KMS-11 (cell line): ENCODE data around the gene OBSL1.

ENCODE experiments used
- H2AFZ ChIP-seq: fragments of 200-600 bp; sonication (generic); 2 replicates; pipeline ENCODE4 v1.6.1; 2016; ENCODE audit warnings: antibody characterized with exemption, mixed run types, low read depth
- H3K27ac ChIP-seq: fragments of 200-600 bp; sonication (generic); 2 replicates; pipeline ENCODE4 v1.6.1; 2016; ENCODE audit warnings: mild to moderate bottlenecking, mixed run types
- H3K27me3 ChIP-seq: fragments of 200-600 bp; sonication (generic); 2 replicates; pipeline ENCODE4 v1.6.1; 2017; ENCODE audit warnings: mild to moderate bottlenecking, low read depth, mixed run types, moderate library complexity; ENCODE audit not compliant: insufficient read depth
- H3K36me3 ChIP-seq: fragments of 200-600 bp; sonication (generic); 2 replicates; pipeline ENCODE4 v1.6.1; 2017; ENCODE audit warnings: mild to moderate bottlenecking, mixed run types; ENCODE audit not compliant: insufficient read depth
- H3K4me1 ChIP-seq: fragments of 200-600 bp; sonication (generic); 2 replicates; pipeline ENCODE4 v1.6.1; 2016; ENCODE audit warnings: mild to moderate bottlenecking, low read depth, mixed run types; ENCODE audit not compliant: poor library complexity, severe bottlenecking
- H3K4me2 ChIP-seq: fragments of 200-600 bp; sonication (generic); 2 replicates; pipeline ENCODE4 v1.7.0; 2016; ENCODE audit warnings: mild to moderate bottlenecking, mixed run types
- H3K4me3 ChIP-seq: fragments of 200-600 bp; sonication (generic); IDR thresholded peaks from 2 replicates; pipeline ENCODE4 v1.6.1; 2017; ENCODE audit warnings: low read depth, low read length, mixed read lengths; ENCODE audit not compliant: insufficient read depth
- H3K79me2 ChIP-seq: fragments of 200-600 bp; sonication (generic); 2 replicates; pipeline ENCODE4 v1.6.1; 2016; ENCODE audit warnings: low read depth, mixed run types; ENCODE audit not compliant: insufficient read depth
- H3K9ac ChIP-seq: fragments of 200-600 bp; sonication (generic); 2 replicates; pipeline ENCODE4 v1.6.1; 2016; ENCODE audit warnings: mild to moderate bottlenecking, mixed run types
- H4K20me1 ChIP-seq: fragments of 200-600 bp; sonication (generic); 2 replicates; pipeline ENCODE4 v1.6.1; 2016; ENCODE audit warnings: mild to moderate bottlenecking, mixed run types; ENCODE audit not compliant: insufficient read depth
- TF ChIP-seq, protein P1 (sequence below): fragments of 200-600 bp; sonication (generic); conservative IDR thresholded peaks from 2 replicates; pipeline ENCODE4 v1.6.1; 2017; ENCODE audit warnings: low read depth, mild to moderate bottlenecking, antibody characterized with exemption, low read length, moderate library complexity, mixed read lengths

OBSL1 gene

DNA sequence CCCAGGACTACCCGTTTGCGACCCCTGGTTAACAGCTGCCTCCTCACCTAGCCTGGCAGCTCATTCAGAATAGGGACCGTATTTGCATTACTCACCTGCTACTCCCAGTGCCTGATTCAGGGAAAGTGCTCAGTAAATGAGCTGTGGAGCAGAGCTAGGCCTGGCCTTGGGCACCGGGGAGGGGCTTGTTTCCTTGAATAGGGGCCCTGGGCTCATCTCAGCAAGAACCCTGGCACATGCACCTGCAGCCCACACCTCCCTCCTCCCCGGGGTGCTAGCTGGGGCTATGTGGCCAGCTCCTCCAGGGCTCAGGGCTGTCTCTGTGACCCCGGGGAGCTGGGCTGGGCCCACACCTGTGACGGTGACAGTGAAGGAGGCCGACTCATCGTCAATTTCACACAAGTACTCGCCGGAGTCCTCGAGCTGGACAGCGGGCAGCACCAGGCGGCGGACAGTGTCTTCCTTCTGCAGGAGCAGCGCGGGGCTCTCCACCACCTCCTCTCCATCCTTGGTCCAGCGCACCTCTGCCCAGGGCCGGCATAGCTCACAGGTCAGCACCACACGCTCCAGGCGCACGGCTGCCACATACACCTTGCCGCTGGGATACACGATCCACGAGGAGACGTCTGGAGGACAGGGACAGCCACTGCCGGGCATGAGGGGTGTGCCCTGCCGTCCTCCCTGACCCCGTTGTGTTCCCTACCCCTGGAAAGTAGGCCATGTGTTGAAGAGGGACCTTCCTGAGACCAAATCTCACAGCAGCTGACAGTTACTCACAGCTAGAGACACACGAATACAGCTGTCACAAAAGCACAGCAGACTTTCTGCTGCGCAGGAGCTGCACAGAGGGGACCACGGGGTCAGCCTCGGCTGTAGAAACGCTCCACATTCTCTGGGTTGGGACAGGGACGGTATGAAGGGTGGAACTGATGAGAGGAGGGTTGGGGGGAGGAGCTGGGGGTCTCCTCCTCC lies 9.0 kb downstream of the OBSL1 start:
- Histone ChIP-seq H2AFZ (no peak overlapping the region), H4K20me1 (no peaks in the 10 kb centered on the region), H3K4me2 (no peak overlapping the region), H3K4me1 (no peaks in the 10 kb centered on the region), H3K4me3 (no peak overlapping the region), H3K9ac (no peak overlapping the region), H3K27ac (no peak overlapping the region), H3K36me3 (no peaks in the 10 kb centered on the region), H3K79me2 (no peaks in the 10 kb centered on the region), H3K27me3 (peaks cover 85% of the 10 kb centered on the region)
- TF ChIP-seq, protein P1, sequence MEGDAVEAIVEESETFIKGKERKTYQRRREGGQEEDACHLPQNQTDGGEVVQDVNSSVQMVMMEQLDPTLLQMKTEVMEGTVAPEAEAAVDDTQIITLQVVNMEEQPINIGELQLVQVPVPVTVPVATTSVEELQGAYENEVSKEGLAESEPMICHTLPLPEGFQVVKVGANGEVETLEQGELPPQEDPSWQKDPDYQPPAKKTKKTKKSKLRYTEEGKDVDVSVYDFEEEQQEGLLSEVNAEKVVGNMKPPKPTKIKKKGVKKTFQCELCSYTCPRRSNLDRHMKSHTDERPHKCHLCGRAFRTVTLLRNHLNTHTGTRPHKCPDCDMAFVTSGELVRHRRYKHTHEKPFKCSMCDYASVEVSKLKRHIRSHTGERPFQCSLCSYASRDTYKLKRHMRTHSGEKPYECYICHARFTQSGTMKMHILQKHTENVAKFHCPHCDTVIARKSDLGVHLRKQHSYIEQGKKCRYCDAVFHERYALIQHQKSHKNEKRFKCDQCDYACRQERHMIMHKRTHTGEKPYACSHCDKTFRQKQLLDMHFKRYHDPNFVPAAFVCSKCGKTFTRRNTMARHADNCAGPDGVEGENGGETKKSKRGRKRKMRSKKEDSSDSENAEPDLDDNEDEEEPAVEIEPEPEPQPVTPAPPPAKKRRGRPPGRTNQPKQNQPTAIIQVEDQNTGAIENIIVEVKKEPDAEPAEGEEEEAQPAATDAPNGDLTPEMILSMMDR, result no peak

DNA sequence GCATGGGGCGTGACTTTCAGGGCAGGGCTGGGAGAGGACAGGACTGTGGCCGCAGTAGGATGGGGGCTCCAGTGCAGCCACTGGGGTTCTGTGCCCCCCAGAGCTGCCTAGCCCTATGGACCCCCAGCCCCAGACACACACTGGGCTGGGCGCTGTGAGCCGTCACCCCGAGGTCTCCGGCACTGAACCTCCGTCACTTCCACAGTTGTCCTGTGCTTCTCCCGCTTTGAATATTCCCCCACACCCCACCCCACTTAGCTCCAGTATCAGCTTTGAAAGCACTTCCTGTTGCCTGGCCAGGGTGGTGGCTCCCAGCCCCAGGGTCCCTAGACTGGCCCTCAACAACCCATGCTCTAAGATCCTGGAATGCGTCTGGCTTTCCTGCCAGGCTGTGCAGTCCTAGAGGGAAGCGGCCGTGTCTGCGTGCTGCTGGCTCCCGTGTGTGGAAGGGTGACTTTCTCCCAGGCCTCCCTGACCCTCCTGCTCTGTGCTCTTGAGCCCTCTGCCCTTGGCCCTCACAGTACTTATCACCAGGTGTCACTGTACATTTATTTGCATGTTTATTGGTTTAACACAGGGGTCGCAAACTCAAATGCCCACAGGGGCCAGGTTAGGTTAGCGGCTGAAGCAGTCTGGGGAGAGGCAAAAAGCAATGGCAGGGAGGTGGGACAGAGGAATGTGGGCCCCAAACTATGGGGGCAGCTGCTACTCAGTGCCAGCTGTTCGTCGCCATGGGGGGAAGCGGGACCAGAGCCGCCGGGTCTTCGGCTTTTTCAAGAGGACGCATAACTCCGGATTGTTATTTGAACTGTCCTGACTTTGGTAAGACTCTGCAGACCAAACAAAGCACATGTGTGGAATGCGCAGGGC lies 9.9 kb downstream of the OBSL1 start:
- Histone ChIP-seq H3K79me2 (no peaks in the 10 kb centered on the region), H4K20me1 (no peaks in the 10 kb centered on the region), H2AFZ (no peak overlapping the region), H3K27ac (no peak overlapping the region), H3K4me2 (no peak overlapping the region), H3K4me3 (no peak overlapping the region), H3K36me3 (no peaks in the 10 kb centered on the region), H3K4me1 (no peaks in the 10 kb centered on the region), H3K9ac (no peak overlapping the region), H3K27me3 (peaks cover 83% of the 10 kb centered on the region)
- TF ChIP-seq, protein P1, result no peak

DNA sequence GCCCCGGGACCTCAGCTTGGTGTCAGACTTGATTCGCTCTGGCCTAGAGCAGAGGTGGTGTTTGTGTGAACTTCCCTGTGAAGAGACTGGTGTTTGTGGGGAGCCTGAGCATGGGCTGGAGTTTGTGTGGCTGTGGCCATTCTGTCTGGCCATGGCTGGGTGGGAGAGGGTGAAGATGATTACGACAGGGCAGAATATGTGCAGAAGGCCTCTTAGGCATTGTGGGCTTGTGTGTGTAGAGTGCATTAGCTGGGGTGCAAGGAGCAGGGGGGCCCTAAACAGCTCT lies 10.5 kb downstream of the OBSL1 start:
- Histone ChIP-seq H3K36me3 (no peaks in the 10 kb centered on the region), H3K27me3 (peaks cover 83% of the 10 kb centered on the region), H3K9ac (no peak overlapping the region), H3K27ac (no peak overlapping the region), H4K20me1 (no peaks in the 10 kb centered on the region), H3K4me1 (no peaks in the 10 kb centered on the region), H3K4me3 (no peak overlapping the region), H2AFZ (no peak overlapping the region), H3K79me2 (no peaks in the 10 kb centered on the region), H3K4me2 (no peak overlapping the region)
- TF ChIP-seq, protein P1, result no peak

DNA sequence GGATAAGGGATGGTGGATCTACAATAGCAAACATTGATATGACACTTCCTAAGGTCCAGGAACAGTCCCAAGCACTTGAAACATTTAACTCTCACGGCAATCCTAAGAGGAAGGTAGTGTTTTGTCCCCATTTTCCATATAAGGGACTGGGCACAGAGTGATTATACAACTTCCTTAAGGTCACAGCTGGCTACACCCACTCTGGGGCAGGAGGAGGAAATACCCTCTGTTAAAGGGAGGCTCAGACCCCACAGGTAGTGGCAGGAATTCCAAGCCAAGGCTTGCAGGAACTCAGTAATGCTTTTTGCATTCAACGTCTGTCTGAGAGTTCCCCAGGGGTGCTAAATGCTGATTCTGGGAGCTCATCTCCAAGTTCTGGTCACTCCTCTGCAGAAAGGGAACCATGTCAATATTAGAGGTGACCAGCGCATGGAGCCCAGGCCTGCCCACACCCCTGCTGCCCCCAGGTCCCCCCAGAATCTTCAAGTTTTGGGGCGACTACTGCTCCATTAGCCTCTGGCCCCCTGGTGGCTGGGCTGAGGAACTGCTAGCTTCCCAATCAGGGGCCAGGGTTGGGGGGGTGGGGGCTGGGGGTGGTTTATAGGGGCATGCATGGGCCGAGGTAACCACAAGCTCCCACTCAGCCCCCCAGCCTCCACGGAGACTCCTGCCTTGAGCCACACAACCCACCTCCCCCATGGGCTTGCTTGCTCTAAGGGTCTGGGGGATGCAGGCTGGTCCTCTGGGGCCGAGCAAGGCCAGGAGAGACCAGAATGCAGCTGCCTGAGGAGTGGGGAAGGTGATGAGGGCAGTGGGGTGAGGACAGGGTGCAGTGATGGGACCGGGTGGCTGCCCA lies 11.1 kb downstream of the OBSL1 start:
- no peaks in the 10 kb centered on the region for H4K20me1 ChIP-seq
- H3K27me3 ChIP-seq, result peaks cover 83% of the 10 kb centered on the region
- no peak overlapping the region for H3K4me3 ChIP-seq
- H3K9ac ChIP-seq, result no peak overlapping the region
- no peaks in the 10 kb centered on the region for H3K79me2 ChIP-seq
- no peaks in the 10 kb centered on the region for H3K4me1 ChIP-seq
- TF ChIP-seq, protein P1, result peak; percentile 83
- H3K4me2 ChIP-seq, result no peak overlapping the region
- H3K36me3 ChIP-seq, result no peaks in the 10 kb centered on the region
- H2AFZ ChIP-seq, result no peak overlapping the region
- no peak overlapping the region for H3K27ac ChIP-seq
